HUES6 (cell line): Measurements from ENCODE around the gene EEF1AKMT3.

Experiments used
- H3K27ac ChIP-seq: 2 replicates; pipeline ENCODE4 v1.7.0; 2013; ENCODE audit warnings: low read depth, mild to moderate bottlenecking, low read length, inconsistent platforms
- H3K27me3 ChIP-seq: 2 replicates; pipeline ENCODE4 v1.6.1; 2013; ENCODE audit warnings: low read length; ENCODE audit not compliant: control insufficient read depth, insufficient read depth
- H3K36me3 ChIP-seq: 2 replicates; pipeline ENCODE4 v1.6.1; 2013; ENCODE audit warnings: low read length; ENCODE audit not compliant: control insufficient read depth, insufficient read depth
- H3K4me1 ChIP-seq: 2 replicates; pipeline ENCODE4 v1.6.1; 2013; ENCODE audit warnings: low read length; ENCODE audit not compliant: control insufficient read depth, insufficient read depth
- H3K4me3 ChIP-seq: 2 replicates; pipeline ENCODE4 v1.5.1; 2013; ENCODE audit warnings: low read depth, low read length
- H3K9ac ChIP-seq: one replicate; pipeline ENCODE4 v1.6.1; 2013; ENCODE audit warnings: mild to moderate bottlenecking, low read length
- H3K9me3 ChIP-seq: 2 replicates; pipeline ENCODE4 v1.6.1; 2013; ENCODE audit warnings: low read depth, low read length; ENCODE audit not compliant: control insufficient read depth, insufficient read depth

Gene EEF1AKMT3

GRCh38 chr12:57802607-57803006, 30.2 kb downstream of the EEF1AKMT3 start:
- Histone ChIP-seq H3K27ac (no peak overlapping the region), H3K4me3 (no peak overlapping the region), H3K9ac (no peak overlapping the region), H3K27me3 (no peaks in the 10 kb centered on the region), H3K4me1 (peaks cover 3% of the 10 kb centered on the region; the same call in 1 of the 2 replicates), H3K36me3 (peaks cover 18% of the 10 kb centered on the region), H3K9me3 (no peaks in the 10 kb centered on the region)

DNA sequence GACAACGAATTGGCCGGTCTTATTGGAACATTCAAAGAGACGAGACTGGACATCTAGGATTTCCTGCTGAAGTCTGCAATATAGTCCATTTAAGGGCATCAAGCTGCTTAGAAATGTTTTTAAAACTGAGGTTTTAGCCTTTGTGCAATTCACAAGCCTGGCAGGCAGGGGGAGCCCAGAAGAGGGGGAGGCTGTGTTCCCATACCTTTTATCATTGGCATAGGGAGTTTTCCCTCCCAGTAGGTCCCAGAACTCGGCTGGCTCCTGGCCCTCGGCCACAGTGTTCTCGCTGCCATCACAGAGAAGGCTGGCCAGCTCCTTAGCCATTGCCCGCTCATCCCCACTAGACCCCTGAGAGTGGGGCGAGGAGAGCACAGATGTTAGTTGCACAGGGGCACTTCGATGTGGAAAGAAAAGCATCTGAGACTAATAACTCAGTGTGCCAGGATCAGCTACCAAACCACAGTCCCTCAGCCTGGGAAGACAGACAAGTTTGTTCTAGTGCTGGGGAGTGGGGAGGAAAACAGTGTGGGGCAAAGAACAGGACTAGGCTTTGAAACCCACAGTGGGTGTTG, 31.0 kb downstream of the EEF1AKMT3 start:
- H3K36me3 ChIP-seq = peaks cover 23% of the 10 kb centered on the region
- no peaks in the 10 kb centered on the region for H3K27me3 ChIP-seq
- no peak overlapping the region for H3K9ac ChIP-seq
- no peak overlapping the region for H3K4me3 ChIP-seq
- H3K9me3 ChIP-seq = no peaks in the 10 kb centered on the region
- H3K27ac ChIP-seq = no peak overlapping the region
- H3K4me1 ChIP-seq = peaks cover 3% of the 10 kb centered on the region; the same call in 1 of the 2 replicates

- H3K27ac ChIP-seq = no peak overlapping the region
- peaks cover 23% of the 10 kb centered on the region for H3K36me3 ChIP-seq
- no peaks in the 10 kb centered on the region for H3K27me3 ChIP-seq
- no peak overlapping the region for H3K9ac ChIP-seq
- H3K4me1 ChIP-seq = peaks cover 3% of the 10 kb centered on the region; the same call in 1 of the 2 replicates
- H3K9me3 ChIP-seq = no peaks in the 10 kb centered on the region
- H3K4me3 ChIP-seq = no peak overlapping the region
Observed at GRCh38 chr12:57806677-57807076, 34.3 kb downstream of the EEF1AKMT3 start.

DNA sequence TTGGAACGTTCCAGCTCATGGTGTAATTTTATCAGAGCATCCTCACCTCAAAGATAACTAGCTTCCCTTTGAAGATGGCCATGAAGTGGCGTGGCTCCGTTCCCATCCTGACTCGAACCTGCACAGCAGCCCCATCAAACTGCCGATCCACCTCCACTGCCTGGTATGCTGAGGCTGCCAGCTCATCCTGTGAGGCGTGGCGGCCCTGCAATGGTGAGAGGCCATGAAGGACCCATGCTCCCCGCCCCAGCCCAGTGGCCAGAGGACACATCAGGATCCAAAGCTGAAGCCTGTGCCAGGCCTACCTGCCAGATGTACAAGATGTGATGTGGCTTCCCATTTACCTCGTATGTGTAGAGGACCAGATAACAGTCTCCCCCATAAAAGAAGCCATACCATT, 34.9 kb downstream of the EEF1AKMT3 start:
- Histone ChIP-seq H3K4me3 (no peak overlapping the region), H3K27ac (no peak overlapping the region), H3K27me3 (no peaks in the 10 kb centered on the region), H3K36me3 (peaks cover 22% of the 10 kb centered on the region), H3K9ac (no peak overlapping the region), H3K4me1 (peaks cover 3% of the 10 kb centered on the region; the same call in 1 of the 2 replicates), H3K9me3 (no peaks in the 10 kb centered on the region)

DNA sequence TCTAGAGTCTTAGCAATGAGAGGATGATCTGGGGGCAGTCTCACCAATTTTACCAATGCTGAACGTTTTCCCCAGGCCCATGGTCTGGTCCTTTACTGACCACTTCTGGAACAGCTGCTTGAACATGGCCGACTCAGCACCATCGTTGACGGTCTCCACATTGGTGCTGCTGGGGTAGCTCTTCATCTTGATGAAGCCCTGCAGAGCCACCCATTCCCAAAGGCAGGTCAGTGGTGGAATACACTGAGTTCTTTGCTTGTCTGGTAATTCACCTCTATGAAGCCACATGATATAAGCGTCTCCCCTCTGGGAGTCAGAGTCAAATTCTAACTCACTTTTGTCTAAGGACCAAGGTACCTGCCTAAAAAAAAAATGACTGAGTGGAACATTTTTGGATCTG, 35.9 kb downstream of the EEF1AKMT3 start:
- H3K9me3 ChIP-seq = no peaks in the 10 kb centered on the region
- peaks cover 18% of the 10 kb centered on the region for H3K36me3 ChIP-seq
- H3K27me3 ChIP-seq = no peaks in the 10 kb centered on the region
- no peak overlapping the region for H3K27ac ChIP-seq
- no peak overlapping the region for H3K4me3 ChIP-seq
- H3K4me1 ChIP-seq = peaks cover 3% of the 10 kb centered on the region; the same call in 1 of the 2 replicates
- H3K9ac ChIP-seq = no peak overlapping the region

DNA sequence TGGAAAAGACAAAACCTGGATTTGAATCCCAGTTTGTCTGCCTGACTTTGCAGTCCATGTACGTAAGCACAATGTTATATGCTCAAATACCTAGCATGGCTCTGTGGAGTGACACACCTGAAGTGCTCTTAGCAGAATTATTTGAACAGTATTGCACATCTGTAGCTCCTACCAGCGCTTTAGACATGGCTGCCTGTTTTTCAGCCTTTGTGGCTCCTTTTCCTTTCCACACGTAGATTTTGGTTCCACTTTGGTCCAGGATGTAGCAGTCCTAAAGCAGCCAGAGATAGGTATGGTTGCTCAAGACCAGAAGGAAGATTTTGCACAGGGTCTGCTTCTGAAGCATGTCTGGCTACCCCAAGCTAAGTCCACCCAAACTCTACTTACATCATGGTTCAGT, 37.0 kb downstream of the EEF1AKMT3 start:
- H3K4me1 ChIP-seq = no peaks in the 10 kb centered on the region
- H3K9me3 ChIP-seq = no peaks in the 10 kb centered on the region
- H3K4me3 ChIP-seq = no peak overlapping the region
- H3K27me3 ChIP-seq = no peaks in the 10 kb centered on the region
- no peak overlapping the region for H3K9ac ChIP-seq
- H3K27ac ChIP-seq = no peak overlapping the region
- peaks cover 18% of the 10 kb centered on the region for H3K36me3 ChIP-seq

DNA sequence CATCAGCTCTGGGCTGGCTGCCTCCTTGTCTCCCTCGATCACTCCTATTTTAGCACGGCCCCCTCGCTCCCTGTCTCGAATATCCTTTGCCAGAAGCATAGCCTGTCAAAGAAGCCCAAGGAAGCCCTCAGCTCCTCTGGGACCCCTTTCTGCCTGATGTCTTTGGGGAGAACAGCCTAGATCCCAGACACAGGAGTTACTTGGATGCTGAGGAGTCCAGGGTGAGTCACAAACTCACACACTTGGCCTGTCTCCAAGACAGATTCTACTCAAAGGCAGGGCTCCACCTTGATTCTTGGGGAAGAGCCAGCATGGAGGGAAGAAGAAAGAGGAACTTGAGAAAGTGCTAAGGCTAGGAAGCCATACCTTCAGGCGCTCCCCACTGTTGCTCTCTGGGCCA, 38.0 kb downstream of the EEF1AKMT3 start:
- no peak overlapping the region for H3K4me3 ChIP-seq

DNA sequence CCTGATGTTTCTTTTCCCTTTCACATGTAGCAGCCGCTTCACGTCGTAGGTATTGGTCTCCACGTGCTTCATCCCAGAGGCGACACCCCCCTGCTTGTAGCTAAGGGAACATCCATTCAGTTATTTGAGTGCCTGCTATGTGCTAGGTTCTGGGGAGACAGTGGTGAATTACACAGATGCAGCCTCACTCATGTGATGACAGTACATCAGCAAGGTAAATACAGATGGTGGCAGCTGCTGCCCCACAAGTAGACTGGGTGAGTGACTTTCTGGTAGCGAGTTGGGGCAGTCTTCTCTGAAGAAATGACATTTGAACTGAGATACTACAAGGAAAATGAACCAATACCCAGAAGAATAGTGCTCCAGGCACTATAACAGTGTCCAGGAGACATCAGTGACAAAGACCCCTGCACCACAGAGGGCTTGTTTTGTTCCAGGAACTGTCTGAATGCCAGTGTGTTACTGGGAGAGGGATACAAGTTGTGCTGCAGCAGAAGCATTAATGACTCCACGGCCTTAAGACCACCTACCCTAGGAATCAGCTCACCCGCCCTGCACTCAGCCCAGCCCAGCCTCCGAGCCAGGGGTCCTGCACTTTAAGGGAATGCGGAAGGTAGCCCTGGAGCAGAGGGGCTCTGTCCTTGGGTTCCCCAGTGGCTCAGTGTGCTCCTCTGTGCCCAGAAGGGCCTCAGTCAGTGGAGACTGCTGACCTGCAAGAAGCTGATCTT, 38.8 kb downstream of the EEF1AKMT3 start:
- Histone ChIP-seq H3K9me3 (no peaks in the 10 kb centered on the region), H3K36me3 (peaks cover 18% of the 10 kb centered on the region), H3K27ac (no peak overlapping the region), H3K27me3 (no peaks in the 10 kb centered on the region), H3K4me3 (no peak overlapping the region), H3K9ac (no peak overlapping the region), H3K4me1 (no peaks in the 10 kb centered on the region)

More for the DNA sequence above, 38.0 kb downstream of the EEF1AKMT3 start:
- H3K9me3 ChIP-seq = no peaks in the 10 kb centered on the region
- H3K36me3 ChIP-seq = peaks cover 18% of the 10 kb centered on the region
- no peaks in the 10 kb centered on the region for H3K4me1 ChIP-seq
- no peak overlapping the region for H3K9ac ChIP-seq
- H3K27me3 ChIP-seq = no peaks in the 10 kb centered on the region
- H3K27ac ChIP-seq = no peak overlapping the region

DNA sequence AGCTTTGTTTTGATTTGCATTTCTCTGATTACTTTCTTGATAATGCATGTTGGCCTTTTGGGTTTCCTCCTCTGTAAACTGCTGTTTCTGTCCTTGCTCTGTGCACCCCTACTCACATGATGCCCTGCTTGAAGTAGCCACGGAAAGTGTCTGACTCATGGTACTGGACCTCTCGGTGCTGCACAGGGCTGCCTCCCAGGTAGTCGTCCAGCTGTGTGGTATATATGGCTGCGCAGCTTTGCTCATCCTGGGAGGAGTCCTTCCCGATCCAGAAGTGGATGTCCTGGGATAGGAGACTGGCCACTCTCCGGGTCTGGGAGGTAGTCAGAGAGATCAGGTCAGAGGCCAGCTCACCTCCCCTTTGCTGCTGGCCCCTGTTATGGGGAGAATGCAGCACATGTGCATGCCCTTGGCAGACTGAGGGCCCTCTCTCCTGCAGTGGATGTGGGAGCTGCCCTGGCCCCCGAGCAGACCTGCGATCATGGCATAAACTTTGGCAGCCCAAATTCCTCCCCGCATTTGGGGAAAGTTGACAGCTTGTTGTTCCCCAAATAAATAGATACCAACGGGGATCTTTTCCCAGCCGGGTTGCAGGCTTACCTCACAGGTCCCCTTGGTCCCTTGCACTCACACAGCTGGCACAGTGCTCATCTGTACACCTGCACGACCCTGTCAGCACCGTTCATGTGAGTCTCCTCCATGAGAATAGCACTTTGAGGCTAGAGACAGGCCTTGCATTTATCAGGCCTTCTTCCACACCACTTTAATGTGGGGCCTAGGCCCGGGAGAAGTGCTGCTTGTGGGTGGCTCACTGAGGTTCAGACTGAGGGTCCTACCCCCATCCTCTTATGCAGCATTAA, 40.9 kb downstream of the EEF1AKMT3 start:
- H3K36me3 ChIP-seq = peaks cover 8% of the 10 kb centered on the region
- no peaks in the 10 kb centered on the region for H3K4me1 ChIP-seq
- H3K27me3 ChIP-seq = no peaks in the 10 kb centered on the region
- H3K9me3 ChIP-seq = no peaks in the 10 kb centered on the region
- H3K4me3 ChIP-seq = no peak overlapping the region
- no peak overlapping the region for H3K9ac ChIP-seq
- H3K27ac ChIP-seq = no peak overlapping the region

DNA sequence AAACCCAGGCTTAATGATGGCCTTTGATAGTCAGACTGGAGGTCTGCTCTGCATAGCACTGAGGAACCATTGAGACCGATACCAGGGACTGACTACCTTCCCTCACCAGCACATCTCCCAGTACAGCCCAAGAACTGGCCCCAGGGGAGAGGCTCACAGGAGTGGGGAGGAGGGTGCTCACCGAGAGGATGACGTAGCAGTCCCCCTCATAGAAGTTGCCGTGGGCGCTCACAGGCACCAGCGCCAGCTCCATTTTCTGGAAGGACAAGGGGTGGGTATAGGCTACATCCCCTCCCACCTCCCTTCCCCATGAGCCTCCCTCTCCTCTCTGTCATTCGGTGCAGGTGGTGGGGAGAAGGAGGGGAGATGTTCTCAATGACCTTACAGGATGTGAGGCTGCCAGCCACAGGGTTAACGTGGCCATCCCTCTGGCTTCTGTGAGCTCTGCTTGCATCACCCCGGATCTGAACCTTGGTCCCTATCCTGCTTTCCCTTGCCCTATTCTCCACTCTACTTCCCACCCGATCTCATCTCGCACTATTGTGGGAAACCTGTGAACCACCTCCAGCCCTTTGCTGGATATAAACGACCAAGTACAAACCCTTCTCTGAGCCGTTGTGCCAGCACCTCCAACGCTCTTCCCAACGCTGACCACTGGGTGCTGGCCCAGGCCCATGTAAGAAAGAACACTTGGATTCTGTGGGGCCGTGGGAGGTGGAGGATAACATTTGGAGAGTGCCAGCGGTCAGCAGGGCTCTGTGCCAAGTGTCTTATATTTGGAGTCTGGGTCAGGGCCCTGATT, 41.8 kb downstream of the EEF1AKMT3 start:
- H3K9ac ChIP-seq = no peak overlapping the region
- no peaks in the 10 kb centered on the region for H3K9me3 ChIP-seq
- H3K27ac ChIP-seq = no peak overlapping the region
- H3K4me3 ChIP-seq = no peak overlapping the region
- no peaks in the 10 kb centered on the region; the same call in 1 of the 2 replicates for H3K4me1 ChIP-seq
- no peaks in the 10 kb centered on the region for H3K27me3 ChIP-seq
- H3K36me3 ChIP-seq = peaks cover 7% of the 10 kb centered on the region; the same call in 1 of the 2 replicates
